NK-92 (cell line): Measurements from ENCODE around the gene ZBTB25.

ENCODE experiments used
- DNase-seq: peaks from one replicate; lab custom pipeline; 2025; ENCODE audit not compliant: unreplicated experiment; lab: John Stamatoyannopoulos, UW

Gene ZBTB25

DNA sequence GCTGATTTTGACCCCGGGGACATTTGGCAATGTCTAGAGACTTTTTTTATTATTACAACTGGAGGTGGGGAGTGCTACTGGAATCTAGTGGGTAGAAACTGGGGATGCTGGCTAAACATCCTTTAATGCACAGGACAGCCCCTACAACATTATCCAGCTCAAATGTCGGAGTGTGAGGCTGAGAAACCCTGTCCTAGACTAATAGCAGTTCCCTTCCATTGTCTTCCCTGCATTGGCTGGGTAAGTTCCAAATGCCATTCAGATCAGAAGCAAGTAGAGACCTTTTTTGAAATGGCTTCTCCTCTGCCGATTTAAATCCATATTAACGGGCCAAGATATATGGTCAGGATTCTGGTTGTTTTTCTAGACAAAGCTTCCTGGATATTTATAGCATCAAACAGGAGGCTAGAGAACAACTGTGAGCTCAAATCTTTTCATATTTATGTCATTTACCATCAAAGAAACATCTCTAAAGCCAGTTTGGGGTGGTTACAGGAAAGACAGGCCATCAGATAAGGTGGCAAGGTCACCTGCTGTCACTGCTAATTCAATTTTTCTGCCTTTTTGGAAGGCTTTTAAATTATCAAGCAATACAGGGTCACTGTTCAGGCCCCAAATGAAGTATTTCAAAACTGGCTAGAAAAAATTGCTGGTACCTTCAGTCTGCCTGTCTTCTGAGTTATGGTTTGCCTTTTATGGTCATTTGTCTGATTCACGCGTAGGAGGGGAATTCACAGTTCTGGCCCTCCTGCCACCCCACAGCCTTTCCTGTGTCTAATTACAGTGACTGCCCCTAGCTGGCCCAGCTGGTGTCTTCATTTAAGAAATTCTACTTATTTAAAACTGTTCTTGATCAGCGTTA, 58.4 kb downstream of the ZBTB25 start:
- no peak for DNase-seq

DNA sequence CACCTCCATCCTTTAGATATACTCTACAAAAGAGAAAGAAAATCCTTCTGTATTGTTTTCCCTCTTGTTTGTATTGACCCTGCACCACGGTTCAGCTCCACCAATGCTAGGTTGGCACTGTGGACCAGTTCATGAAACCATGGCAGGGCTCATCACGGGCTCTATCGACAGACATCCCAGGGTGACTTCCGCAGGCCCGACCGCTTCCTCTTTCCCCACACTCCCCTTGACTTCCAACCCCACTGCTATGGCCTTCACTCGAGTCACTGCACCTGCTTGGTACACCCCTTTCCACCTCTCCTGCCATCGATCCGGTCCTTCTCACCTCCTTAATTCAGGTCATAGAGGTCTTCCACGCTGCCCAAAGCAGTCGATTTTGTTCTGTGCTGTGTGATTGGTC, 59.5 kb downstream of the ZBTB25 start:
- DNase-seq = no peak

DNA sequence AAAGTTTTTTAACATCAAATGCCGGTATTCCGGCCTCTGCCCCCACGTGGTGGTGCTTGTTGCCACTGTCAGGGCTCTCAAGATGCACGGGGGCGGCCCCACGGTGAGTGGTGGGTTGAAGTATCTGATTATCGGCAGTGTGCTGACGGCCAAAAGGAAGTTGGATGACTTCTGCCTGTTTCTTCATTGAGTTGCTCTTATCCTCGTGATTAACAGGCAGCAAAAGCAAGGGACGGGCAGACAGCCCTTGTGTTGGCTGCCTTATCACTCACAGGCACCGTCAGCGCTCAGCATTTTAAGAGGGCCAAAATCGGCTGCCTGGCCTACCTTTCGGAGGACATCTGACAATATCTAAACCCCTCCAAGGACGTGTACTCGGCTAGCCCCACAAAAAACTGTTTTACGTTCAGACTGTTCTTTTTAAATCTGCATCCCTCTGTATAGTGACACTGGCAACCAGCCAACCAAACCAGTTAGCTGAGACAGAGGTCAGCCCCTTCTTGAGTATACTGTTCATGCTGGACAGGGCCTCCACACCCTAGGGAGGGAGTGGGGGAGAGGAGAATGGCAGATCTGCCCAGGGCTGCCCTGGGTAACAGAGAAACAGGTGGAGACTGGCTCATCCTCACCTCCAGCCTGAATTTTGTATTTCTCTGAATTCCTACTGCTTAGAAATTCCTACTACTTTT, 61.2 kb downstream of the ZBTB25 start:
- no peak for DNase-seq

DNA sequence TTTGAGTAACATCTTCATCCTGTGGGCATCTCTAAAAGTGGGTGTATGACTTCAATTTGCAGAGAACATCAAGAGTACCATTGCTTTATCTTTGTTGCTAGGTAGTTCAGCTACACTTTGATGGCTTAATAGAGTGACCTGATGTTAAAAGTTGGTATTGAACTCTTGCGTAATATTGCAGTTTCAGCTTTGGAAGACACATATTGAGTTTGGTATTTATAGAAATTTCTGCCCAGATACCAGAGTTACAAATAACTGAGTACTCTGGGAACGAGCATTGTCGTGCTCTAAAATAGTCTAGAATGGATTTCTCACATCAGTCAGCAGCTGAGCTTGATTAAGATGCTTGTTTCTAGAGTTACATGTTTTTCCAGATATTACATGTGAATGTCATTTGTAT, 63.1 kb downstream of the ZBTB25 start:
- no peak for DNase-seq

DNA sequence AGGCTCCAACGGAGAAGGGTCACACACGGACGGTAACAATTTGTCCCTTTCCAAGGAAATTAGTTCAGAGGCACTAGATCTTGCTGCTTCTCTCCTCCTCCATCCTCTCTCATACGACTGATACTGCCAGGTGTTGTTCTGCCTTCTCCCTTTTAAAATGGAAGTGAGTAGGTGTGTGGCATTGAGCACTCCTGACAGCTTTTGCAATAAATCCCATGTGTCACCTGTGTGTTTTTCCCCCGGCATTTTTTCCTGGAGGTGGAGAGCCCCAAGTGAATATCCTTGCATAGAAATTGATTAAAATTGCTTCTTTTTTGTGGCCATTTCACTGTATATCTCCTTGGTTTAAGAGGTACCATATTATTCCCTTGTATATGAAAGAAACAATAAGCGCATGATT, 64.5 kb downstream of the ZBTB25 start:
- no peak for DNase-seq

DNA sequence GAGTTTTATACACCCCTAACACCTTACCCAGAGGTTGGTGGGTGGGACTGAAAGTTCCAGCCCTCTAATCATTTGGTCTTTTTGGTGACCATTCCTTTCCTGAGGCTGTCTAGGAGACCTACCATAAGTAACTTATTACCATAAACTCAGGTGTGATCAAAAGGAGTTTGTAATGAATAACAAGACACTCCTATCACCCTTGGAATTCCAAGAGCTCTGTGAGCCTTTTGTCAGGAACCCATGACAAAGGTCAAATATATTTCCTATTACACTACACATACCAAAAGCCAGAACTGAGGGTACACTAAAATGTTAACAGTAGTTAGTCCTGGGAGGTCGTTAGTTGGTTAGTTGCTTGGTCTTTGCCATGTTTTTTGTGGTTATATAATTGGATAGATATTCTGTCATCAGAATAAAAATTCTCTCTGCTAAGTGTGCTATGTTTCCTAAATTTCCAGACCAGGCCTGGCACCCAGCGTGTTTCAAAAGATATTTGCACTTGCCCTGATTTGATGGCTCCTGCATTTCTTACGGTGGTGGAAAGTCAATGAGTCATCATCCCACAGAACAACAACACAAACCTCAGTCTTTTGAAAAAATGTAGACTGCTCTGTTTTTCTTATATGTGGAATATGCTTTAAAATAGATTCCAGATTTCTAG, 65.3 kb downstream of the ZBTB25 start:
- DNase-seq = no peak

DNA sequence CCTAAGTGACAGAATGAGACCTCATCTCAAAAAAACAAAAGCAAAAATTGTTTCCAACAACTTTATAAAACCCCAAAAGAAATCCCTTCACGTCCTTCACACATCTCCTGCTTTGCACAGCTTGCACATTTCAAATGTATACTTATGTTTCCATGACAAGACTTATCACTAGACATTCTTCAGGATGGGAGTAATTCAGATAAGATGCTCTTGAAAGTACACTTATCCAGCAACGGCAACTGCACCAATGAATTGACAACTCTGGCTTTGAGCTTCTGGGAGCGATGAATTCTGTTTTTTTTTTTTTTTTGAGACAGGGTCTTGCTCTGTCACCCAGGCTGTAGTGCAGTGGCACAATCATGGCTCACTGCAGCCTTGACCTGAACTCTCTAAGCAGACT, 69.1 kb downstream of the ZBTB25 start:
- no peak for DNase-seq

DNA sequence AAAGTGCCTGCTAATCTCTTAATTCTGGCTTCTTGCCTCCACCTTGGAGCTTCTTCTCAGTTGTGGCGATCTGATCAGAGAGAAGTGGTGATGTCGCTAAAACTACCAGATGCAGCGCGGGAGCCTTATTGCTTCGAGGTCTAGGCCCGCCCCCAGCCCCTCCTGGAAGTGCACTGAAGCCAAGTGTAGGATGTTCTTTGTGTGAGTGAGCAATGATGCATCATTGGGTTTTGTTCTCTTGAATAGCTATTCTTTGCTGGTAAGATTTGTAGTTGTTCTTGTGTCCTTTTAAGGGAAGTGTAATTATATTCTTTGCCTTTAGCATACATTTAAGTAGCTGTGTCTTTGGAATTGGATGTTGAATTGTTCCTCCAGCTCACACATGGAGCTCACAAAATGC, 79.7 kb downstream of the ZBTB25 start:
- DNase-seq = no peak

DNA sequence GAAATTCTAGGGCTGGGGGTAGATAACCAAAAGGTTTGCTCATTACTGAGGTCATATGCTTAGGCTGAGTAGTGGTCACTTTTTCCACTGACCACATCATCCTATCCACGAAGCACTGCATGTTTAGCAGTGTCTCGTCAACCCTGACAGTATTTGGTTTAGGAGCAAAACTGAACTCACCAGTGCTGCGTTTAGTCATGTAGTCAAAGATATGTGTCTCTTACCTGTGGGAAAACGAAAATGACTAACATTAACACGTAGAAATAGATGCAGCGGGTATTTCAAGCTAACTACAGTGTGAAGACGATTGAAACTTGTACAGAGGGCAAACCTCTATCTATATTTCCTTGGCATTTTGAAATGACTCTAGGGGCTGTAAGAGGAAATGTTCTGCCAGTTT, 80.9 kb downstream of the ZBTB25 start:
- no peak for DNase-seq

DNA sequence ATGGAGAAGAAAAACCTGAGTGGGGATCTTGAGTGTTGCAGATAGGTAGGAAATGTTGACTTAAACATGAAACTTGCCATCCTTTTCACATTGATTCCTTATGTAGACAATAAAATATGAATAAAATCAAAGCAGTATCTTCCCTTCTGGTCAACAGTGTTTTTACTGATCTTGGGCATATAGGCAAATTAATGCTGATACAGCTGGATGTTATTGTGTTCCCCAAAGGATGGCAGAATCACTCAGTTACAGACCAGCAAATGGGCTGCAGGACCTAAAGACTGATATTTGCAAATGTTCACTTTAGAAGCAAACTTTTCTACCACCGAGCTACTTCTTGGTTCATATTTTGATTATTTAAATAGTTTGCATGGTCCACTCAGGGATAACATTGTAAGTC, 81.6 kb downstream of the ZBTB25 start:
- DNase-seq = no peak

DNA sequence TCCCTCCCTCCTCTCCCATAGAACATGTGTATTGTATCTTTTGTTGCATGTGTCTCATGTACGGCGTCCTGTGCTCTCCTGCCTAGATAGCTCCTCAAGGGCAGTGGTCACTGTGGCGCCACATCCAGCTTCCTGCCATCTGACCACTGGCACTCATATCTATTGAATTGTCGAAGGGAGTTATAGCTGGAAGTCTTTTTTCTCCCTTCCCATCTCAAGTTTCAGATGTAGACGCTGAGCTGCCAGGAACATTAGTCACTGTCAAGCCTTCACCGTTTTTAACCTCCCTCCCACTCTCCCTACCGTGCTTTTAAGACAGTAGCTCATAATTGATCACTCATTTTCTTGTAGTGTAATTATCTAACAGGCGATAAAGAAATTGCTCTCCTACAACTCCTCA, 82.5 kb downstream of the ZBTB25 start:
- no peak for DNase-seq

DNA sequence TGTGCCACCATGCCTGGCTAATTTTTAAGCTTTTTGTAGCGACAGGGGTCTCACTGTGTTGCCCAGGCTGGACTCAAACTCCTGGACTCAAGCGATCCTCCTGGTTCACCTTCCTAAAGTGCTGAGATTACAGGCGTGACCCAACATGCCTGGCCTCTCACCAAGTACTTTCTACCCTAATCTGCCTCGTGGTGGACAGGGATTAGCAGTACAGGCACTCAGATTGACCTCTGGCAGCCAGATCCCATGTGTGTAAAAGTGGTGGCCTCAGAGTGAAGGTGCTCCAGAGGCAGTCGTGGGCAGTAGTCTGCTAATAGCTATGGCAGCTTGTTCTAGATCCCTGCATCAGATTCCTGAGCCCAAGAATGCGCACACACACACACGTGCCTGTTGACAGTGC, 84.6 kb downstream of the ZBTB25 start:
- no peak for DNase-seq

DNA sequence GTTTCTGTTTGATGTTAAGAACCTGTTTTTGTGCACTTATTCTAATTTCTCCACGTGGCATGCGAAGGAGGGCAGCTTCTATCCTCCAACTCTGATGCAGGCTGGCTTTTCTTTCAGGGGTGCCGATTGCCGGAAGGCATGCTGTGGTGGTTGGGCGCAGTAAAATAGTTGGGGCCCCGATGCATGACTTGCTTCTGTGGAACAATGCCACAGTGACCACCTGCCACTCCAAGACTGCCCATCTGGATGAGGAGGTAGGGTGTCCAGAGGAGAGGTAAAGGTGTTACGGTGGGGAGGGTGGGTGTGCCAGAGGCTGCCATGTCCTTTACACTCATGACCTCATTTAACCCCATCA, 85.9 kb downstream of the ZBTB25 start:
- no peak for DNase-seq

DNA sequence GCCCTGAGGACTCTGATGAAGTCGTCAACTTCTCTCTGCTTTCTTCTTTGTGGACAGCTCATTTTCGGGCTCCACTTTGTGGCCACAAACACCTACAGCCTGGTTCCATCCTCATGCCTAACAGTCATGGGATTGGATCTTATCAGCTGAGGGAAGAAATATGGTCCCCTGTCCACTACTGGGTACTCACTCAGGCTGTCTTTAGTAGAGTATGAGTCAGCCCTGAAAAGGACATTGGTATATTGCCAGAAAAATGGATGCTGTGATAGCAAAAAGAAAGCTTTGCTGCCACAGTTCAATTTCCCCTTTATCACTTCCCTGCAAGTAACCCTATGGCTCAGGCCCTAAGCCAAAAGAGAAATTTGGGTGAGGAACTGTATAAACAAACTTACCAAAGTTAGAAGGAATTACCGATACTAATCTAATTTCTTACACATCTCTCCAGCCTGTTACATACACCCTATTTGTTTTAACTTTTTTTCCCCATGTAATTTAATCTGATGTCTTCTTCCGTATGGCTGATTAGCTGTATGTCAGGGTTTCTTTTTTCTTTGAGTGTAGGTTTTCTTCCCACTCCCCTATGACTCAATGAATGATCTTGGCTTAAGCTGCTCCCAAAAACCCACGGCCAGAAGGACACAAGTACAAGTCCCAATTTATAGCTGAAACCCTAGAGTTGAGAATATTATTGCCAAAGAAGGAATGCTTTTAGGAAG, 86.4 kb downstream of the ZBTB25 start:
- no peak for DNase-seq

DNA sequence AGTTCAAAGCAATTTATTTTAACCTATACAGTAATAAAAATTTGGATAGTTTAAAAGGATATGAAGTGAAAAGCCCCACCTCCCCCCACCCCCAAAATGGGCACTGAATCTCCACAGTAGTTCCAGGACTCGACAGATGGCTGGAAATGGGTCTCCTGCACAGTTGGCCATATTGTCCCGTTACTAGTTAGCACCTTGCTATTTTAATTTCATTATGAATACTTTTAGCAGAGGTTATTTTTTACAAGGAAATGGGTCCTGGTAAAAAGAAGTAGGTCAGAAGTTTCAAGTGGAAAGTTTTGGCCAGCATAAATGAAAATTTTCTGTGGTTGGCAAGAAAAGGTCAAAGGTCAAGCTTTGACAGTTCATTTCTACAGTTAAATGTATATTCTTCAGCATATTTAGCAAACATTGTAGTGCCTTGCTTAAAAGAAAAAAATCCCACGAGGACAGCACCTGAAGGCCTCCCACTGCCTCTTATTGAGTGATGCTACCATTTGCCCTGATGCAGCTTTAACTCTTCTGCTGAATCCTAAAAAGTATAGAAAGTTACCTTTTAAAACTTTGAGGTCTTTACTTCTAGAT, 87.2 kb downstream of the ZBTB25 start:
- no peak for DNase-seq

DNA sequence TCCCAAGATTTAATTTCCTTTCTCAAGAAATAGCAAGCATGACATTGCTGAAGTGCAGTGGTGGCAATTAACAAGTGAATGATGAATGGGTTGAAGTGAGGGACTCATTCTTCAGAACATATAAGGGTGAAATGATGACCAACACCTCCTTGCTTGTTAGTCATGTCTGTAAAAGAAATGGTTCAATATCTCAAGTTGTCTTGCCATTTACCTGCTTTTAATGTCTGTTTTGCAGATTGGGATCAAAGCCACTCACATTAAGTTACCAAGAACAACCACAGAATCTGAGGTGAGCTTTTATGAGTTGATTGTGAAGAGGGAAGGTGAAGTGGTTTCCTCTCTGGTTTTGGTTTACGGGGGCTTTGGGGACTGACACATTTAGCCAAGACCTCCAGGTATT, 91.4 kb downstream of the ZBTB25 start:
- DNase-seq = no peak

DNA sequence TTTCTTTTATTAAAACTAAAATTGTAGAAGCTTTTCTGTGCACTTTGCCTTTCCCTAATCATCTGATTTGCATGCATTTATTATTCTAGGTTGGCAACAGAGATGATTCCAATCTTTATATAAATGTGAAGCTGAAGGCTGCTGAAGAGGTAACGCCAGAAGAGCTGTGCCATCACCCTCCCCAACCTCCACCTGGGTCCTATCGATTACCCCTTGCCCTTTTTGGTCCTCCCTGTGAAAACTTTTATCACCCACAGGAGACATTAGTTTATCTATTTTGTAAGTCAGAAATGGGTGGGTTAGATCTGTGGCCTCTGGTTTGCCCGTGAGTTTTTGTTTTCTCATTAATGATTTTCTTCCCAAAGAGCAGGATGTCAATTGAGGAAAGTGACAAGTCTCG, 92.6 kb downstream of the ZBTB25 start:
- DNase-seq = no peak

DNA sequence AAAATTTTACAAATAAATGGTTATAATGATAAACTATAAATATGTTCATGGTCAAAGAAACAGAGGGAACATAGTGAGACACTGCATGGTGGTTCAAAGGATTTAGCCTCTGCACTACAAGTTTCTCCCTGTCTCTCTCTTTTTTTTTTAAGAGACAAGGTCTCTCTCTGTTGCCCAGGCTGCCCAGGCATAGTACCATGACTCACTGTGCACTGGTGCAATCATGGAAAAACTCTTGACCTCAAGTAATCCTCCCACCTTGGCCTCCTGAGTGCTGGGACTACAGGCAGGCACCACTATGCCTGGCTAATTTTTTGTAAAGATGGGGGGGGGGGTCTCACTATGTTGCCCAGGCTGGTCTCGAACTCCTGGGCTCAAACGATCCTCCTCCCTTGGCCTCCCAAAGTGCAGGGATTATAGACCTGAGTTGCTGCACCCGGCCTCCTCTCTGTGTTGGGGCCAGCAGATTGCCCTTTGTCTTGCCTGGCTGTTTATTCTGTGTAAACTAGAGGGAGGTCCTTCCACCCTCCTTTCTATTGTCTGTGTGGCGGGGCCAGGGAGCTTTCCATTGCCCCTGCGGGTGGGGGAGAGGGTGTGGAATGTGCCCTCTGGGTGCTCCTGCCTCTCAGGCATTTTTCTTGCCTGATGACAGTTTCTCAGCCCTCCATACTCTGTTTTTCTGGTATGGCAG, 93.4 kb downstream of the ZBTB25 start:
- no peak for DNase-seq

DNA sequence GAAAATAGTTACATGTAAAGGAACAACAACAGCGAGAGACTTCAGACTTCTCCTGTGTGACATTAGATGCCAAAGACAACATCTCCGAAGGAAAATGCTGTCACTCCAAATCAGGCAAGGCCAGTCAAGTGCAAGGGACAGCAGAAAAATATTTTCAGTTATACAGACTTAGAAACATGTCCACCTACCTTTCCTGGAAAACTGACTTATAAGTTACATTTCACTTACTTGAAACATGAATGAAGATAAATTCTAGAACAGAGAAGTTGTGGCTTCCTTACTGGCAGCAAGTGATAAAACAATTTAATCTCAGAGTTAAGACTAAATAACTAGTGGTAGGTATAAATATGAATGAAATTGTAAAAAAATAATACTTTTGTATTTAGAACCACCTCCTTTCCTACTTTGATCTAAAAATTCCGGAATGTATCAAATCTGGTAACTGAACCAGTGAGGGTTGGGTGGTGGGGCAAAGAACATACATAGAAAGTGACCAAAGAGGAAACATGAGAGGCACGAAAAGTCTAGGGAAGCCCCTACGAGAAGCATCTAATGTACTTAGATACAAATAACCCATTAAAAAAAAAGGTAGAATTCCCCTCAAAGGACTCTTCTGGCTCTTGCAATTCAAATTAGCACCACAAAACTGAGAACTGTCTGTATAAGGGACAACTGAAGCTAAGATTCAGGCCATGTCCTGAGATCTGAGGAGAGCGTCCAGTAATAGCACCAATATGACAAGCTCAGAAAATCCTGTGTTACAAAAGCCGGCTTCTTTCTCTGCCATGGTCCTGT, 94.3 kb downstream of the ZBTB25 start:
- DNase-seq = no peak

DNA sequence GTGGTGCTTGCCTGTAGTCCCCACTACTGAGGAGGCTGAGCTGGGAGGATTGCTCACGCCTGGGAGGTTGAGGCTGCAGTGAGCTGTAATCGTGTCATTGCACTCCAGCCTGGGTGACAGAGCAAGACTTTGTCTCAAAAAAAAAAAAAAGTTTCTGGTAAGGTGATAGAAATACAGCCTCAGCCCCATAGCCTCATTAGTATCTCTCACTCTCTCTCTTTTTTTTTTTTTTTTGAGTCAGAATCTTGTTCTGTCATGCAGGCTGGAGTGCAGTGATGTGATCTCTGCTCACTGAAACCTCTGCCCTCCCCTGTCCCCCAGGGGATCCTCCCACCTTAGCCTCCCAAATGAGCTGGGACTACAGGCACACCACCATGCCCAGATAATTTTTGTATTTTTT, 96.3 kb downstream of the ZBTB25 start:
- DNase-seq = no peak
